ENCODE measurements around the gene TRA2B. TPM values are rescaled to one million over a fixed set of nuclear protein-coding genes. Genes with fewer than 3 reads are reported as not detected.

The TRA2B gene
- total RNA-seq, 2 experiments from 2014 or later = 172 to 176 TPM

Other genes with a start within 250 kb of the TRA2B start
- under 1 TPM; 0.43 to 0.44 TPM for gene IGF2BP2, start 113.0 kb downstream of the TRA2B start, total RNA-seq
- gene ETV5, start 171.1 kb upstream of the TRA2B start, total RNA-seq = 1 to 10 TPM; 1.1 to 1.5 TPM